ENCODE measurements around the gene DBX1.

Gene DBX1

DNA sequence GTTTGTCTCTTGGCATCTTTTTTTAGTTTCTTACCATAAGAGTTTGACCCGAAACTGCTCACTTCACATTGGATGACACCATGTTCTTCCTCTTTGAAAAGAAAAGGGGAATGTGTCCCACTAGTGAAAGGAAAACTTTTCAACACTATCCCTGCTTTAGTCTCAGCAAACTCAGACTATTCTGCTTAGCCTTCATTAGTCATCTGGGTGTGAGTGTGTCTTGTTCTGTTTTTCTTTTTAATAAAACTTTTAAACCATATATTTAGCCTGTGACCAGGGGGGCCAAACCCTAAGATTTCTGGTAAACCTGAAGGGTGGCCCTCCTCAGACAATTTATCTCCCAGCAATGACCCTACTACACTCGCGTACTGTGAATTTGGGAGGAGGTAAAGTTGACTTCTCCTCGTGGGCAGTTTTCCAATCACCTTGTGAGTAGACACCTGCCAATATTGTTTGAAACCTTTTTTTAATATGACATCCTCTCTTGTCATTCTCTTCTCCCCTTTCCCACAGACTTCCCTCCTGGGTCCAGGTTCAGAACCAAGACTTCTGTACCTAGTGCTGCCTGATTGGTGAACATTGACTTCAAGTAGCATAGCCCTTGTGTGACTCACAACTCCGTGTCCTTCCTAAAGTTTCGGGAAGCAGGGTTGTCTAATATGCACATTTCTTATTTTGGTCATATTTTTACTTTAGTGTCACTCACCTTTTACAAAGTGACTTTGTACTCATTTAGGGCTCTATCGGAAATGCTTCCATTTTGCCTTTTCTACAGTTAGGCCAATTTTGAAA is 39.9 kb downstream of the DBX1 start:
- no peak for DNase-seq

DNA sequence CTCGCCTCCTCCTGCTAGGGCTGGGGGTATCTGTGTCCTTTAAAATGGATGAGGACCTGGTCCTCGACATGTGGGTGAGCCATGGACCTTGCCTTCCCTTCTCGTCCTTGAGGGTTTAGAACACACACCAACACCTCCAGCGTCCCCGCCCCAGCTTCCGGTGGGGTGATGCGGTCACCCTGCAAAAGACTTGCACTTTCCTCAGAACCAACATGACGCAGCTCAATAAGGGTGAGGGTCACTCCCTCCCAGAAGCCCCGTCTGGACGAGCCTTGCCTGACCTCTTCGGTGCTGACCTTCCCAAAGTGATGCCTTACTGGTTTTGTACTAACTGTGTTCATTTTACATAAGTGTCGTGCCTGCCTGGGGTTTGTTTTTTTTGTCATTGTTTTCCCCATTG is 41.0 kb downstream of the DBX1 start:
- DNase-seq, result no peak

GRCh38 chr11:20118209-20118608 is 42.1 kb downstream of the DBX1 start:
- DNase-seq, result no peak

- DNase-seq, result no peak
Measured at GRCh38 chr11:20117291-20117690, 43.0 kb downstream of the DBX1 start.

GRCh38 chr11:20116825-20117224 is 43.5 kb downstream of the DBX1 start:
- no peak for DNase-seq

GRCh38 chr11:20114588-20114987 is 45.7 kb downstream of the DBX1 start:
- DNase-seq, result no peak

DNA sequence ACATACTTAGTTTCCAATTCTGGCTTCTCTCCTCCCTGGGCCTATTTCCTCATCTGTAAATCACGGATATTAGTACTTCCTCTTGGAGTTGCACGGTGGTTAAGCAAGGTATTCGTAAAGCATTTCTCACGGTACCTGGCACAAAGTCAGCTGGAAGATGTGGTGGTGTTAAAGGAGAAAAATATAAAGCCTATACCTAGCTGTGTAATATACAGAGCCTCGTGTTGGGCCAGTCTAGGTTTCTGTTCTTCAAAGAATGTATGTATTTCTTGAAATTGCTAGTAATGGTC is 47.2 kb downstream of the DBX1 start:
- no peak for DNase-seq

DNA sequence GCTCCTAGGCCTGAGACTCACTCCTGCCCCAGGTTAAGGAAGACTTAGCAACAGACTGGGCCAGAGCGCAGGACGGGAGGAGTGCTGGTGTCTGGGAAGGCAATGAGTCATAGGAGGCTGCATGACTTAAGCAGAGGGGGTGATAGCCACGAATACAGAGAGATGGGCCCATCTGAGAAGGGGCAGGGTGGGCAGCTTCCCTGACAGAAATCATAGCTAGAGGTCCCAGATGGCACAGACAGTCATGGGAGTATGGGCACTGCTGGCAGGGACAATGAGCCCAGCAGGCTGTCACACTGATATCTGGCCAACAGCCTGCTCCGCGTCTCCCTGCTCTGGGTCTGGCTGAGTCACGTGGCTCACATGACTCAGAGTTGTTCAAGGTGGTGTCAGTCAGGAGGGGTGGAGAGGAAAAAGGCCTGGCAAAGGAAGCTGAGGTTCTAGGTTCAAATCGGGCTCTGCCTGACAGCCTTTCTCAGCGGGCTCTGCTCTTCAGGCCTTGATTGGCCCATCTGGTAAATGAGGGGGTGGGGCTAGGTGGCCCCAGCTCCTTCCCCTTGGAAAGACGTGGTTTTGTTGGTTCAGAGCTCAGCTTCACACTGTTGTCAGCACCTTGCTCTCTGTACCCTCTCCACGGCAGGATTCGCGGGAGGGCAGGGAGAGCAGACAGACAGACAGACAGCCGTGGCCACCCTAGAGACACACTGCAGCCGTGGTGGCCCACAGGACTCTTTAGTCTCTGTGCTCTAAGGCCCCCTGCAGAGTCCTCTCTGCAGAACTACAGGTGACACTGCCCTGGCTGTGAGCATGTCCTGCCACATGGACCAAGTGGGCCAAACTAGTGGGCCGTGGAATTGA is 47.8 kb downstream of the DBX1 start:
- peak; percentile 68 for DNase-seq

DNA sequence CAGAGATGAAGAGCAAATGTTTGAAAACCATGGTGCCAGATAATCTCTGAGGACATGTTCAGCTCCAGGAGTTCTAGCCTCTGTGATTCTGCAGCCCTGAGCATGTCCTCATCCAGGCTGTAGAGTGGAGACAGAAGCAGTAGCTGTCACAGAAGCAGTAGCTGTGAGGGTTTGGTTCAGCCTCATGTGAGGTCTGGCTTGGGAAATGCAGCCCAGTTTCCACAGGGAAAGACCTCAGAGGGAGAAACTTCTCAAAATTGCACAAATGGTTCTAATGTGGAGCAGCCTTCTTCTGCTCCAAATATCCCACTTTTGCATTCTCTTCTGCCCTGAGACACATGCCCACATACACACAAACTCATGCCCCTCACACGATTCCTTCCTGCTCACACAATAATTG is 48.4 kb downstream of the DBX1 start:
- no peak for DNase-seq

- peak; percentile 68 for DNase-seq
Measured at GRCh38 chr11:20110908-20111669, 49.2 kb downstream of the DBX1 start.

DNA sequence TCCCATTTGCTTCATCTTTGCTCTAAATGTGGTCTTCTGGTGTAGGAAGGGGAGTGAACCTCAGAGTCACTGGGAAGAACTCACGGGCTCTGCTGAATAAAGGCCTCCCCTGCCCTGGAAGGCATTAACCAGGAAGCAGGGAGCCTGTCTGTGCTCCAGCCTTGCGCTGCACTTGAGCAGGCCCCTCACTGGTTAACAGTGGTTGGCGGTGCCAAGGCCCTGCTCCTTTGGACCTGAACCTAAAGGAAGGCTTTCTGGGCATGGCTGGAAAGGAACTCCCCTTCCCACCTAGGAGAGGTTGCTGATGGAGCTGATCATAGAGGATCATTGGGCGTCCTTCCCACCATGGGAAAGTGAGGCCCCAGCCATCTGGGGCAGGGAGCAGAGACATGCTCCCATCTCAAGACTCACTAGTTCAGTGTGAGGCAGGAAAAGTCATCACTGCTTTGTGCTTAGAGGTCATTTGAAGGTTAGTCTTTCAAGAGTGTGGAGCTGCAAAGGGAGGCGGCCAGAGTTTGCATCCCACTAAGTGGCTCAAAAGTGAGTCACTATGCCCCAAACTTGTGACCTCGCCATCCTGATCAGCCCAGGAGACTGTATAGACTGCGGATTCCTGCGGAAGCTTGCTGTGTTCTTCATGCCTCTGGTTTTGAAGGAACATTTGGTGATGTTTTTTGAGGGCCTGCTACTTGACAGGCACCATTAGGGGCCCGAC is 50.4 kb downstream of the DBX1 start:
- DNase-seq, result no peak

Measured in 8988T (cell line).